Hindlimb muscle (tissue), 1 donor: ENCODE data around the gene IZUMO2. TPM values are rescaled to one million over a fixed set of nuclear protein-coding genes. Genes with fewer than 3 reads are reported as not detected.
"Not testable (repeated sequence)": the region's sequence is repeated elsewhere in the genome, so short reads cannot be mapped to it uniquely, and the experiment has no call there.

ENCODE experiments used
- DNase-seq: peaks from one replicate; pipeline ENCODE4 v3.0.0-alpha.2; 2013
- polyA plus RNA-seq: library from polyadenylated mRNA; unstranded; fragments of 120-200 nt; gene quantifications from one replicate; pipeline ENCODE4 v1.2.1, GENCODE V29; 2013; ENCODE audit not compliant: insufficient read length

Gene IZUMO2
- polyA plus RNA-seq, 1 donor: not detected

DNA sequence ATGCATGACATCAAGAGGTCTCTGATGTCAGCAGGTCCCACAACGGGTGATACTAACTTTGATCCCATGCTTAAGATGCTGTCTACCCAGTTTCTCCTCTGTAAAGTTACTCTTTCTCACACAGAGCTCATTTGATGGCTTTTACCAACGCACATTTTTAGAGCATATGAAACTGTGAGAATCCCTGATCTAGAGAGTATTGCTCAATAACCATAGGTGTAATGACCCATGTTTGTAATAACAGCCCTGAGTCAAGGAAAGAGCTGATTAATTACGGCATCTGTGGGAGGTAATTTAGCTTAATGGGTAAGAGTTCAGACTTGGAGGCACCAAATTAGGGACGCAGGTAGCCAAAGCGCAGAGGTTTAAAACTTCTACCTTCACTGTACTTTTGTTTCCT, 18.0 kb upstream of the IZUMO2 start:
- DNase-seq: no peak

DNA sequence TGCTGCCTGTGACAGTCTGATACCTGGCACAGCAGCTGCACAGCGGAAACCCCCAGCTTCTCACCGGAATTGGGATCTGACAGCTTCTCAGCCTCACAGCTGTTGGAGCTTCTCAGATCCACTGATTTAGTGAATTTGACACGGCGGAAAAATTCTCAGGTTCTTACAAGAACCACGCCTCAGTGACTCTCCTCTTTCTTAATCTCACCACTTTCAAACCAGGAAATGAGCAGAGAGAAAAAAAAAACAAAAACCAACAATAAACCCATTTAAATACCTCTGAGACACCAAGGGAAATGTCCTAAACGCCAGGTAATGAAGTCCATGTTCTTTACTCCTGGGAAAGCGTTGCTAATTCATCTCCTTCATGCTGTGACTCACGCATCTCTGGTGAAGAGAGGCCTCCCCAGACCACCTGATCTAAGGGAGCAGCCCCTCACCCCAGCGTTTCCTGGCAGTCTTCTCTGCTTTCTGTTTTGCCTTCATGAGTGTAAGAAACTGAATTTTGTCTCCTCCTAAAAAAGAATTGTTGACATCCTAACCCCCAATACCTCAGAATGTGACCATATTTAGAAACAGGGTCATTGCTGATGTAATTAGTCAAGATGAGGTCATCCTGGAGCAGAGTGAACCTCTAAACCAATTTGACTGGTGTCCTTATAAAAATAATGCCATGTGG, 15.9 kb upstream of the IZUMO2 start:
- DNase-seq: no peak

DNA sequence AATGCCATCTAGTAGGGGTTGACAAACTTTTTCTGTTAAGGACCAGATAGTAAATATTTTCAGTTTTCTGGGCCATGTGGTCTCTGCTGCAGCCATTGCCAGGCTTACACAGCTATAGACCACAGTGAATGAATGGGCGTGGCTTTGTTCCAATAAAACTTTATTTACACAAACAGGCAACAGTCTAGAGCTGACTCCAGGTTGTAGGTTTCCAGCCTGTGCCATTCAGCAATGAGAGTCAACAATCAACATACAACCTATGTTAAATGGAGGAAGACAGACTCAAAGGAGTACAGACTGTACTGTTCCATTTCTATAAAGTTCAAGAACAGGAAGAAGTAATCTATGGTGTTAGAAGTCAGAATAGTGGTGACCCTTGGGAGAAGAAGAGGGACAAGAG, 15.2 kb upstream of the IZUMO2 start:
- no peak for DNase-seq

DNA sequence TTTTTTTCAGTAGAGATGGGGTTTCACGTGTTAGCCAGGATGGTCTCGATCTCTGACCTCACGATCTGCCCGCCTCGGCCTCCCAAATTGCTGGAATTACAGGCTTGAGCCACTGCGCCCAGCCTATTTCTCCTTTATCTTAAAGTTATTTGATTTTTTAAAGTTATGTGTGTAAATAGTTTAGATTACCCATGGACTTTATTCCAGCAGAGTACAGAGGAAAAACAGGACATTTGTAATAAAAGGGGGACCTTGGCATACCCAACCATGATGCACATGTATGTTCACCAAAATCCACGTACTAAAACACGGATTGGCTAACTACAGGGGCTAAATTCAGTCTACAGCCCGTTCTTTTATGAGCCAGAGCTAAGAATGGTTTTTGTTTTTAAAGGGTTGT, 13.7 kb upstream of the IZUMO2 start:
- no peak for DNase-seq

DNA sequence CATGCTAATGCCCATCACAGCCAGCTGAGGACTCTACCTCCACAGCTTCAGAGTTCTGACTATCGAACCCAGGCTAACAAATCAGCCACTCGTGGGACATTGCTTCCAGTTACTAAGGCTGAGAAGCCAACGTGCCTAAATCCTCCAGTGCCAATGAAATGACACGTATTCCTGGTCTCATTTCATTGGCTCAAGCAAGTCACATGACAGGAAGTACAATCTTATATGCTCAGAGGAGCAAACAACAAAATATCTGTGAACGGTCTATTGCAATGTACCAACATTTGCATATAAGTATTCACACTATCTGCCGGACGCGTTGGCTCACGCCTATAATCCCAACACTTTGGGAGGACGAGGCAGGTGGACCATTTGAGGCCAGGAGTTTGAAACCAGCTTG, 12.8 kb upstream of the IZUMO2 start:
- no peak for DNase-seq

DNA sequence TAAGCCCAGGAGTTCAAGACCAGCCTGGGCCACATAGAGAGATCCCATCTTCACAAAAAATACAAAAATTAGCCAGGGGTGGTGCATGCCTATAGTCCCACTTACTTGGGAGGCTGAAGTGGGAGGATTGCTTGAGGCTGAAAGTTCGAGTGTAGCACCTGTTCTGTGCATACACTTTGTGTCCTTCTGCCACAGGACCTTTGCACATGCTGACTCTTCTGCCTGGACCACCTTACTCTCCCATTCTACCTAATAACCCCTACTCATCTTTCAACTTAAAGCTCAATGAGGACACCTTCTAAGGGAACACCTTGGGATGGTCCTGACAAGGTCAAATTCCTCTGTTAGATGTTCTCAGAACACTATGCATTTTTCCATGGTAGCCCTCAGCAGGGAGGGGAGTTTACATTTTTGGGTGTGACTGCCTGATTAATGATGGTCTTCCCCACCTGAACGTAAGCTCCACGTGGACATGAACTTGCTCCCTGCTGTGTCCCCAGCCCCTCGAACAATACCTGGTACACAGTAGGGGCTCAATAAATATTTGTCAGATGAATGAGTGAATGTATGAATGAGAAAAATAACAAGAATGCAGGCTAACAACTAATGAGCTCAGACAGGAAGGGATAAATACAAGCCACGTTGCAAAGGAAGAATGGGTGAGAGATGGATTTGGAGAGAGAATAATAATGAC, 11.2 kb upstream of the IZUMO2 start:
- no peak for DNase-seq

DNA sequence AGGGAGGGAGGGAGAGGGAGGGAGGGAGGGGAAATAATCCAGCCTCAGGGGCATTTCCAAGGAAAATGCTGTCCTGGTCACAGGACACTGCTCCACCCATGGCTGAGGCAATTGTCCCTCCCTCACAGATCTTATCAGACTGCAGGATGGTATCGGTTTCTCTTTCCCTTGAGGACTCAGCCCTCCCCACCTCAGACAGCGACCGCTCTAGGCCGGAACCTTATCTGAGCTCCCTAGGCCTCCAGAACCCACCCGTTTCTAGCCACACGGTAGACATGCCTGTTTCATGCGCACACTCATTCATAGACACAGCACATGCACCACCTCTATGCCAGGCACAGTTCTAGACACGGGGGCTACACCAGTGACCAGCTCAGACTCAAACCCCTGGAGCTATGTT, 10.0 kb upstream of the IZUMO2 start:
- no peak for DNase-seq

DNA sequence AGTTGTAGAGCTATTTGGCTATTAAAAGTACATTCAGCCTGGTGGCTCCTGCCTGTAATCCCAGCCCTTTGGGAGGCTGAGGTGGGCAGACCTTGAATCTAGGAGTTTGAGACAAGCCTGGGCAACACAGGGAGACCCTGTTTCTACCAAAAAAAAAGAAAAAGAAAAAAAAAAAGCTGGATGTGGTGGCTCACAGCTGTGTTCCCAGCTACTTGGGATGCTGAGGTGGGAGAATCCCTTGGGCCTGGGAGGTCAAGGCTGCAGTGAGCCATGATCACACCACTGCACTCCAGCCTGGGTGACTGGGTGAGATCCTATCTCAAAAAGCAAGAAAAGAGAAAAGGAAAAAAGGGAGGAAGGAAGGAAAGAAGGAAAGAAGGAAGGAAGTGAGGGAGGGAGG, 9.6 kb upstream of the IZUMO2 start:
- DNase-seq: no peak

DNA sequence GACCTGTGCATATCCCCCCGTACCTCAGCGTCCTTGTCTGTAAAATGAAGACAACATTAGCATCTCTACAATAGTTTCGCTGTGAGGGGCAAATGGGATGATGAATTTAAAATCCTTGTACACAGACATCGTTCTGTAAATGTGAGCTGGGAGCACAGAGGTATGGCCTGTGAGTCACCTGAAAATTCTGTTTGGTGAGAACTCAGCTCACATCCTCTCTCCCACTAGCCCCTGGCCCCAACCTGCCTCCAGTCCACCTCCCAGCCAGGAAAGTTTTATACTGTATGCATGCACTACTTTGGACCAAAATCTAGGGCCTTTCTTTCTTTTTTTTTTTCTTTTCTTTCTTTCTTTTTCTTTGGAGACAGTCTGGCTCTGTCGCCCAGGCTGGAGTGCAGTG, 8.7 kb upstream of the IZUMO2 start:
- DNase-seq: no peak

DNA sequence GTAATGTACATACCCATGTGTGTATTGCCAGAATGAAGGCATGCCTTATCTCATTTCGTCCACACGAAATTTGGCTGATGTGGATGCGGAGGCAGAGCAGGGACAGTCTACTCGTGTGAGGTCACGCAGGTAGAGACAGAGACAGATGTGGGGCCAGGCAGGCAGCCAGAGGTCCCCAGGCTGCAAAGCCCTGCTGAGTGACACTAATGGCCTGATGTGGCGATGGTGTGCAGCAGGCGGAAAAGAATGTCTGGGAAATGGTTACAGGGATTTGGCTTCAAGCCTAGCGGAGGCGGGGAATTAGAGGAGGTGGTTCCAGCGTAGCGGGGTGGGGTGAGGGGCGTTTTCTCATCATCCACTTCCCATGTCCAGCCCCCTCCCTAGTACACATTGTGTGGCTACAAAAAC, 4.2 kb upstream of the IZUMO2 start:
- DNase-seq: peak; percentile 30

DNA sequence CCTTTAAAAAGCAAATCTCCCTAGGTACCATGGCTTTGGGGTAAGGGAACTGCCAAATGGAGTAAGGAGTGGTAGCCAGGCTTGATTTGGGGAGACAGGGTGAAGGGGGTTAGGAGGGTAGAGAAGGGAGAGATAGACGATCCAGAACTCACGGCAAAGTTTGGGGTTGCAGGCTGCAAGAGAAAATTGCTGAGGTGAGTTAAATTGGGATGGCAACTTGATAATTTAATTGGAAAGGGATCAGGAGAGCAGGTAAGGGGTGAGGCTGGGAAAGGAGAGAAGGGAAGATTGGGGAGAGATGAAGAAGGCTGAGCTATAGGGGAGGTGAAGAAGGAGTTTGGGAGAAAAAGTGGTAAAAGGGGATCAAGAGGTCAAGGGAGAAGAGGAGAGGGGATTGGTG, 4.0 kb downstream of the IZUMO2 start:
- DNase-seq: no peak

DNA sequence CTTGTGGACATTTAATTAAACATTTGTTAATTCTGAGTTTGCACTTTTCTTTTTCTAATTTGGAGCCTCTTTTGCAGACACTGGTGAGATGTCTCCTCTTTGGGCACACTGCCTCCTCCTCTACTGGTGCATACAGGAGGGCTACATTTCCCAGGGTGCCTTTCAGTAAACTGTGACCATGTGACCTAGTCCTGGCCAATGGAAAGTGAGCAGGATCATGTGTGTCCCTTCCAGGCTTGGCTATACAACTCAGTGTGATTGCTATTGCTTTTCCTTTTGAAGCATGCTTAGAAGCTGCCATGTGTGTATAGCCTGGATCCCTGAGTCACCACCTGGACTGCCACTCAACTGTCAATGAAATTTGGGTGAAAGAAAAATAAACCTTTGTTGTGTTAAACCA, 4.5 kb downstream of the IZUMO2 start:
- no peak for DNase-seq

DNA sequence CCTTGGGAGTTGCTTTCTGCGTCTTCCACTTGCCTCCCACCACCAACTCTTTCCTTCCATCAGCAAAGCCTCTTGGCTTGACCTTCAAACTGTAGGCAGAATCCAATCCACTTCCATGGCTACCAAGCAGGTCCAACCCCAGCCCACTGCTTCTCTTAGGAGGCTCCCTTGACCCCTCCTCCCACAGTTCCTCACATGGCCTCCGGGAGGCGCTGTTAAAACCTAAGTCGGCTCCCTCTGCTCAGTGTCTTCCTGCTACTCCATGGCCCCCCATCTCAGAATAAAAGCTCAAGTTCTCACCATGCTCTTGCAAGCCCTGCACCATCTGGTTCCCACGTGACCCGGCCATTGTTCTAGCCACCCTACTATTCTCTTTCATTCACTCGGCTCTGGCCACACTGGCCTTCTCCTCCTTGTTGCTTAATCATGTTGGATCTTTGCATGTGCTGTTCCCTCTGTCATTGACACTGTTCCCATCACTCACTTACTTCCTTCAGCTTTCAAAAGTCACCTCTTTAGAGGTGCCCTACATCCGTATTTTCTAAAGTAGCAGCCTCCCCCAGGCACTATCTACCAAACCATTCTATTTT, 7.5 kb downstream of the IZUMO2 start:
- no peak for DNase-seq

DNA sequence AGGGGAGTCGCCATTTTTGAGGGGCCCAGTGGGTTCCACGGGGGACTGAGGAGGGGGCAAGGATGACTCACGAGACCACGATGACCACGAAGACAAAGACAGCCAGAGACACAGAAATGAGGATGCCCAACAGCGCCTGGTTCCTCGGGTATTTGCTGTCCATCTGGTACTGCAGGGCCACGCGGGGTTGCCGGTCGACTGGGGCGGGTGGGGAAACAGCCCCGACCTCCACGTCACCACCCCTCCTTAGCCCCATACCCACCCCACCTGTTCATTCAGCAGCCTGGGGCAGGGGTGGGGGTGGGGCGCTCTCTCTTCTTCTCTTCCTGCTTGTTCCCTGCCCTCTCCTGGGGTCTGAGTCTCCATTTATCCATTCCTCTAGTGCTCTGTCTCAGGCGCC, 8.6 kb downstream of the IZUMO2 start:
- no peak for DNase-seq

DNA sequence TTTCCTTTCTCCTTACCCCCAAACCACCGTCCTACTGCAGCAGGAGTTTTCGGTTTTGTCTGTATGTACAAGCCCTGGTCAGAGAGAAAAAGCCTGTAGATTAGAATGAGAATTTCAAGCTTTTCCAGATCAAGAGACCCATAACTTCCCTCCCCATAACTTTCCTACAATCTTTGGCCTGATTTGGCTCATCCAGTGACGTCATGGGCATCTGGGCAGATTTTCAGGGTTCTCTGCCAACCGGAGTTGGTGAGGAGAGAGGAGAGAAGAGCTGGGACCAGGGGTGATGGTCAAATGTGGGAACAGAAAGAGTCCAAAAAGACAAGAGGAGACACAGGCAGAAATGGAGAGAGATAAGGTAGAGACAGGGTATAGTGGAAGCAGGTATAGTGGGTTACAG, 10.5 kb downstream of the IZUMO2 start:
- no peak for DNase-seq

DNA sequence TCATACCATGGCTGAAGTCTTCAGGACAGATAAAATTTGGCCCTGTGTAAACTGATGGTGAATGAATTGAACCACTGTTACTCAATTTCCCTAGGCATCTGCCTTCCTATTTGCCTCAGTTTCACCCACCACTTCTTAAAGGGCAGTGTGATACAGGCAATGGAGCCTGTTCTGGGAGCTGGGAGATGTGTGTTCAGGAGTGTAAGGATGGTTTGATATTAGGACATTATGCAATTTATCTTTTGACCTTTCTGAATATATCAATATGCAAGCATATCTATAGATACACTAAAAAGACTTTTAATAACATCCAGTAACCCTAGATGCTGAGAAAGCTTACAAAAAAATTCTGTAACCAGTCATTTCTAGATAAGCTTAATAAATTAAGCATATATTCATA, 14.6 kb downstream of the IZUMO2 start:
- DNase-seq: no peak

DNA sequence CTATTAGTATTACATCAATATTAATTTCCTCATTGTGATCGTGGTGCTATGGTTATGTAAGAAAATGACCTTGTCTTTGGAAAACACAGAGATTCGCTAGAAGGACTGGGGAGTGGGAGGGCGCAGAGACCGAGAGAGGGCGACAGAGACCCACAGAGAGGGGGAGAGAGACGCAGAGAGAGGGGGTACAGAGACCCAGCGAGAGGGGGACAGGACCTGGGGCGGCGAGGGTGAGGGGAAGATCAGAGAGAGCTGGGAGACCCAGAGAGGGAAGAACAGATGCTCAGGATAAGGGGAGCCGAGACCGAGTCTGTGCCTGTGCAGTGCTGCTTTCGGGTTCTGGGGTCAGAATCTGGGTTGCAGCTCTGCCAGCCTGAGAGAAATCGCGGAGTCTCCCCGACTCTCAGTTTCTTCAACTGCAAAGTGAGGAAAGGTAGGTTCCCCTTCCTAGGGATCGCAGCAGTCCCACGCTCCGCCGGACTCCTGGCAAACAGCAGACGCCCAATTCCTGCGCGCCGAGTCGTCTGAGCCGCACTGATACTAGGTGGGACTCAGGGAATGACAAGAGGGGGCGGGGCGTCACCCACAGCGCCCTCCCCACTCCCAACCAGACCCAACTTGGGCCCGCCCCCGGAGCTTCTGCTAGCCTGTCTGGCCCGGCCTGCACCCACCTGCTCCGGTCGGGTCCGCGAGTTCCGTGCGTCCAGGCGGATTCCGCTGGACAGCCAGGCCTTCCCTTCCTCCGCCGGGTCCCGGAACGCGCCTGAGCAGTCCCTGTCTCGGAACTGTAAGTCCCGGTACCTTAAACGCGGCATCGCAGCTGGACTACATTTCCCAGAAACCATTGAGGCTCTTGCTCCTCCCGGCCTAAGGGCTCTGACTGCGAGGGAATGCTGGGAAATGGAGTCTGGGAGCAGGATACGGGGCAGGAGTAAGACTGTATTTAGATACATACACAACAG, 15.3 kb downstream of the IZUMO2 start:
- peak; percentile 79 for DNase-seq

DNA sequence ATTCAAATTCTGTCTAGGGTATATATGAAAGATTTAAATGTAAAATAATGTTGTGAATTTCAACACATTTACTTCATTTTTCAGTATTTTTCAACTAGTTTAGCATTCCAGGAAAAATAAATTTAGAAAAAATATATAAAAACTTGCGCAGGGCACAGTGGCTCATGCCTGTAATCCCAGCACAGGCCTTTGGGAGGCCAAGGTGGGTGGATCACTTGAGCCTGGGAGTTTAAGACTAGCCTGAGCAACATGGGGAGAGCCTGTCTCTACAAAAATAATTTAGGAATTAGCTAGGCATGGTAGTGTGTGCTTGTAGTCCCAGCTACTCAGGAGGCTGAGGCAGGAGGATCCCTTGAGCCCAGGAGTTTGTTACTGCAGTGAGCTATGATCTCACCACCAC, 21.2 kb downstream of the IZUMO2 start:
- not testable (repeated sequence) for DNase-seq

DNA sequence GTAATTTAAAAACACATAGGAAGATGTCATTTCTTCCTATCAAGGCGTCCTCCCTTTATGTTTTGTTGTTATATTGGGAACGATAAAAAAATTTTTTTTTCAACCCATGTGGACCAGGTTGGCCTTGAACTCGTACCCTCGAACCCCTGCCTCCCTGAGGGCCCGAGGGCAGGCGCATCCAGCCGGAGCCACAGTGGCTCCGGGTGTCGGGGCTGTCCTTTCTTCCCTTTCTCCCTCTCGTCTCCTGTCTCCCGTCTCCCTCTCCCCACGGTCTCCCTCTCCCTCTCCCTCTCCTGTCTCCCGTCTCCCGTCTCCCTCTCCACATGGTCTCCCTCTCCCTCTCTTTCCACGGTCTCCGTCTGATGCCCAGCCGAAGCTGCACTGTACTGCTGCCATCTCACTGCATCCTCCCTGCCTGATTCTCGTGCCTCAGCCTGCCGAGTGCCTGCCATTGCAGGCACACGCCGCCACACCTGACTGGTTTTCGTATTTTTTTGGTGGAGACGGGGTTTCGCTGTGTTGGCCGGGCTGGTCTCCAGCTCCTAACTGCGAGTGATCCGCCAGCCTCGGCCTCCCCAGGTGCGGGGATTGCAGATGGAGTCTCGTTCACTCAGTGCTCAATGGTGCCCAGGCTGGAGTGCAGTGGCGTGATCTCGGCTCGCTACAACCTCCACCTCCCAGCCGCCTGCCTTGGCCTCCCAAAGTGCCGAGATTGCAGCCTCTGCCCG, 22.8 kb downstream of the IZUMO2 start:
- DNase-seq: not testable (repeated sequence)

DNA sequence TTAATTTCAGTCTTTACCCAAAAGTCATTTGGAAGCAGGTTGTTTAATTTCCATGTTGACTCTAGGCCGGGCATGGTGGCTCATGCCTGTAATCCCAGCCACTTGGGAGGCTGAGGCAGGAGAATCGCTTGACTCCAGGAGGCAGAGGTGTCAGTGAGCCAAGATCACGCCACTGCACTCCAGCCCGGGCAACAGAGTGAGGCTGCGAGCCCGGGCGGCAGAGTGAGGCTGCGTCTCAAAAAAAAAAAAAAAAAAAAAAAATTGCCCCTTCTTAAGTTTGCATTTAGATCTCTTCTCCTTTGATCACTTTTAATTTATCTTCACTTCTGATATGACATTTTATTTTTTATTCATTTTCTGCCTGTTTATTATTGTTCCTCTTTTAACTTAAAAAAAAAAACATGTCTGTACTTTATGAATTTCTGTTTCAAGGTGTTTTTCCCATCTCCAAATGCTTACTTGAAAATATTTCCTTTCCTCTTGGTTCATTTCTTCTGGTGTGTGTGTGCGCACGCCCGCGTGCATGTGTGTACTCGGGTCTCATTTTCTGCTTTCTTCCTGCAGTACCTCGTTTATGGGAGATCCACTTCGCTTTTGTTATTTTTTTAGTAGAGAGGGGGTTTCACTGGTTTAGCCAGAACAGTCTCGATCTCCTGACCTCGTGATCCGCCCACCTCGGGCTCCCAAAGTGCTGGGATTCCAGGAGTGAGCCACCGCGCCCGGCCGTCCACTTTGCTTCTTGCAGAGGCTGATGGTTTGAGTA, 26.3 kb downstream of the IZUMO2 start:
- DNase-seq: not testable (repeated sequence)

DNA sequence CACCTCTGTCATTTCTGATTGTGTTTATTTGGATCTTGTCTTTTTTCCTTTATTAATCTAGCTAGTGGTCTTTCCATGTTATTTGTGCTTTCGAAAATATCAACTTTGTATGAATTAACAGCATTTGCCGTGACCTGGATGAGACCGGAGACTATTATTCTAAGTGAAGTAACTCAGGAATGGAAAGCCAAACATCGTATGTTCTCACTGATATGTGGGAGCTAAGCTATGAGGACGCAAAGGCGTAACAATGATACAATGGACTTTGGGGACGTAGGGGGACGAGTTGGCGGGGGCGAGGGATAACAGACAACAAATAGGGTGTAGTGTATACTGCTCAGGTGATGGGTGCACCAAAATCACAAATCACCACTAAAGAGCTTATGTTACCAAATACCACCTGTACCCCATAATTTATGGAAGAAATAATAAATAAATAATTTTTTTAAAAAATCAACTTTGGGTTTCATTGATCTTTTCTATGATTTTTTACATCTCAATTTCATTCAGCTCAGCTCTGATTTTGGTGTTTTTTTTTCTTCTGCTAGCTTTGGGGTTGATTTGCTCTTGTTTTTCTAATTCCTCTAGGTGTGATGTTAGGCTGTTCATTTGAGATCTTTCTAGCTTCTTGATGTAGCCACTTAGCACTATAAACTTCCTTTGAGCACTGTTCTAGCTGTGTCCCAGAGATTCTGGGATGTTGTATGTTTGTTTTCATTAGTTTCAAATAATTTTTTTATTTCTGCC, 27.1 kb downstream of the IZUMO2 start:
- not testable (repeated sequence) for DNase-seq
